BLaER1 (cell line): ENCODE data around the gene LGALS3BP.
"Not testable (repeated sequence)": the region's sequence is repeated elsewhere in the genome, so short reads cannot be mapped to it uniquely, and the experiment has no call there.

ENCODE experiments used
- H3K27ac ChIP-seq: shearing (Covaris generic); formaldehyde crosslinking; 2 replicates; pipeline ENCODE4 v1.8.1; 2022
- H3K27me3 ChIP-seq: shearing (Covaris generic); formaldehyde crosslinking; 2 replicates; pipeline ENCODE4 v1.8.1; 2022
- H3K36me3 ChIP-seq: shearing (Covaris generic); formaldehyde crosslinking; 2 replicates; pipeline ENCODE4 v1.8.1; 2022
- H3K4me1 ChIP-seq: shearing (Covaris generic); formaldehyde crosslinking; 2 replicates; pipeline ENCODE4 v1.8.1; 2022
- H3K4me2 ChIP-seq: shearing (Covaris generic); formaldehyde crosslinking; 2 replicates; pipeline ENCODE4 v1.8.1; 2022
- H3K4me3 ChIP-seq: shearing (Covaris generic); formaldehyde crosslinking; 2 replicates; pipeline ENCODE4 v1.8.1; 2022
- H3K9ac ChIP-seq: shearing (Covaris generic); formaldehyde crosslinking; 2 replicates; pipeline ENCODE4 v1.8.1; 2022
- H3K9me3 ChIP-seq: shearing (Covaris generic); formaldehyde crosslinking; 2 replicates; pipeline ENCODE4 v1.8.1; 2022
- H4K20me1 ChIP-seq: shearing (Covaris generic); formaldehyde crosslinking; 2 replicates; pipeline ENCODE4 v1.8.1; 2022
- Cebpa-rat ChIP-seq: shearing (Covaris generic); IDR thresholded peaks from 2 replicates; pipeline ENCODE4 v1.8.1; 2022

The LGALS3BP gene

GRCh38 chr17:79023886-79024771, 44.4 kb upstream of the LGALS3BP start, which contains the start of gene C1QTNF1:
Gene C1QTNF1, plus strand, starts transcription at chr17:79024169. Its CDS starts 19,800 bp downstream, at chr17:79043969.
- Histone ChIP-seq H3K4me2 (peak within 1 kb of the TSS; percentile 99), H3K9ac (peak within 1 kb of the TSS; percentile 48), H3K4me1 (peaks cover 57% of the 10 kb centered on the region), H4K20me1 (no peaks in the 10 kb centered on the region), H3K36me3 (no peaks in the 10 kb centered on the region), H3K9me3 (no peaks in the 10 kb centered on the region), H3K27me3 (peaks cover 38% of the 10 kb centered on the region), H3K27ac (no peak within 1 kb of the TSS), H3K4me3 (peak within 1 kb of the TSS; percentile 69)
- TF ChIP-seq Cebpa-rat: no peak

GRCh38 chr17:79023180-79023705, 43.5 kb upstream of the LGALS3BP start:
- Histone ChIP-seq H3K9me3 (no peaks in the 10 kb centered on the region), H3K4me3 (no peak overlapping the region), H3K9ac (no peak overlapping the region), H4K20me1 (no peaks in the 10 kb centered on the region), H3K36me3 (no peaks in the 10 kb centered on the region), H3K4me2 (peak overlapping the region; percentile 99), H3K27ac (no peak overlapping the region), H3K4me1 (peaks cover 48% of the 10 kb centered on the region), H3K27me3 (peaks cover 38% of the 10 kb centered on the region)
- no peak for TF ChIP-seq Cebpa-rat

- H3K36me3 ChIP-seq: no peaks in the 10 kb centered on the region
- no peak overlapping the region for H3K27ac ChIP-seq
- peaks cover 41% of the 10 kb centered on the region for H3K4me1 ChIP-seq
- H4K20me1 ChIP-seq: no peaks in the 10 kb centered on the region
- no peak overlapping the region for H3K9ac ChIP-seq
- peaks cover 38% of the 10 kb centered on the region for H3K27me3 ChIP-seq
- no peak overlapping the region for H3K4me2 ChIP-seq
- TF ChIP-seq Cebpa-rat: no peak
- H3K4me3 ChIP-seq: no peak overlapping the region
- H3K9me3 ChIP-seq: no peaks in the 10 kb centered on the region
Measured at GRCh38 chr17:79022507-79022991, 42.8 kb upstream of the LGALS3BP start.

GRCh38 chr17:79021929-79022328, 42.2 kb upstream of the LGALS3BP start:
- not testable (repeated sequence) for H3K4me2 ChIP-seq, H4K20me1 ChIP-seq, H3K9me3 ChIP-seq, H3K27ac ChIP-seq, H3K36me3 ChIP-seq, H3K4me3 ChIP-seq, H3K9ac ChIP-seq
- Histone ChIP-seq H3K27me3 (peaks cover 38% of the 10 kb centered on the region), H3K4me1 (peaks cover 35% of the 10 kb centered on the region)

GRCh38 chr17:79020631-79021301, 41.0 kb upstream of the LGALS3BP start:
- Histone ChIP-seq H3K9ac (no peak overlapping the region), H3K4me2 (no peak overlapping the region), H3K27ac (no peak overlapping the region), H3K4me1 (peaks cover 23% of the 10 kb centered on the region), H3K27me3 (peaks cover 32% of the 10 kb centered on the region), H3K4me3 (no peak overlapping the region), H3K36me3 (no peaks in the 10 kb centered on the region), H3K9me3 (peaks cover 6% of the 10 kb centered on the region), H4K20me1 (no peaks in the 10 kb centered on the region)
- TF ChIP-seq Cebpa-rat: no peak

- H3K4me2 ChIP-seq: no peak overlapping the region
- TF ChIP-seq Cebpa-rat: no peak
- no peak overlapping the region for H3K9ac ChIP-seq
- peaks cover 23% of the 10 kb centered on the region for H3K27me3 ChIP-seq
- H3K9me3 ChIP-seq: peaks cover 13% of the 10 kb centered on the region
- no peaks in the 10 kb centered on the region for H3K36me3 ChIP-seq
- H3K4me1 ChIP-seq: peaks cover 15% of the 10 kb centered on the region
- H3K27ac ChIP-seq: no peak overlapping the region
- no peaks in the 10 kb centered on the region for H4K20me1 ChIP-seq
- H3K4me3 ChIP-seq: no peak overlapping the region
Measured at GRCh38 chr17:79019632-79020584, 40.2 kb upstream of the LGALS3BP start.

GRCh38 chr17:79019261-79019631, 39.5 kb upstream of the LGALS3BP start:
- no peak for TF ChIP-seq Cebpa-rat
- Histone ChIP-seq H3K36me3 (no peaks in the 10 kb centered on the region), H3K9ac (no peak overlapping the region), H3K4me2 (no peak overlapping the region), H3K4me3 (no peak overlapping the region), H3K27me3 (peaks cover 16% of the 10 kb centered on the region), H3K27ac (no peak overlapping the region), H3K4me1 (peaks cover 8% of the 10 kb centered on the region), H3K9me3 (peaks cover 14% of the 10 kb centered on the region), H4K20me1 (no peaks in the 10 kb centered on the region)

GRCh38 chr17:79018370-79018695, 38.6 kb upstream of the LGALS3BP start:
- Histone ChIP-seq H3K36me3 (no peaks in the 10 kb centered on the region), H3K4me2 (no peak overlapping the region), H3K9ac (no peak overlapping the region), H3K9me3 (peaks cover 23% of the 10 kb centered on the region), H3K27ac (no peak overlapping the region), H3K4me1 (no peaks in the 10 kb centered on the region), H4K20me1 (no peaks in the 10 kb centered on the region), H3K27me3 (peaks cover 9% of the 10 kb centered on the region; the same call in 1 of the 2 replicates), H3K4me3 (no peak overlapping the region)
- no peak for TF ChIP-seq Cebpa-rat
